Right lobe of liver (tissue), 4 donors: Measurements from ENCODE around the gene CDH3.

Source experiments
- CTCF ChIP-seq, 4 donors: fragments of 200-600 bp in 3 of 4; fragments of 450-650 bp in 1 of 4; IDR thresholded peaks; one replicate each; pipeline versions ENCODE4 v1.5.1 to v1.8.0; 2016 to 2022; ENCODE audit warnings: antibody characterized with exemption in 4 of 4, mild to moderate bottlenecking in 2 of 4
- POLR2A ChIP-seq: fragments of 450-650 bp; IDR thresholded peaks from one replicate; pipeline ENCODE4 v1.6.1; 2017; ENCODE audit warnings: antibody characterized with exemption, mild to moderate bottlenecking
- donor health status: DM: no; HTN: no; CAD: no.
- donor health status: DM: no; HTN: no; CAD: no.
- donor health status: DM: no; HTN: yes; CAD: no.

- TF ChIP-seq CTCF (IDR thresholded peaks at IDR 0.05), result no peak
- TF ChIP-seq POLR2A, result no peak
Measured at GRCh38 chr16:68722119-68723024, 77.3 kb downstream of the CDH3 start.
